Ectodermal cell (in vitro differentiated cells): ENCODE data around the gene BTBD9.

Source experiments
- H3K27ac ChIP-seq: 2 replicates; pipeline ENCODE4 v1.7.0; 2013; ENCODE audit warnings: mild to moderate bottlenecking, low read depth, low read length; ENCODE audit not compliant: insufficient read depth, poor library complexity, severe bottlenecking
- H3K27me3 ChIP-seq: 2 replicates; pipeline ENCODE4 v1.7.0; 2013; ENCODE audit warnings: mild to moderate bottlenecking, low read length; ENCODE audit not compliant: insufficient read depth, control insufficient read depth, poor library complexity, severe bottlenecking
- H3K36me3 ChIP-seq: one replicate; pipeline ENCODE4 v1.7.0; 2013; ENCODE audit warnings: low read length; ENCODE audit not compliant: control insufficient read depth, insufficient read depth
- H3K4me1 ChIP-seq: one replicate; pipeline ENCODE4 v1.7.0; 2013; ENCODE audit warnings: low read length; ENCODE audit not compliant: control insufficient read depth, insufficient read depth
- H3K4me3 ChIP-seq: 2 replicates; pipeline ENCODE4 v1.7.0; 2013; ENCODE audit warnings: low read depth, low read length, control low read depth; ENCODE audit not compliant: insufficient read depth
- H3K9me3 ChIP-seq: 2 replicates; pipeline ENCODE4 v1.7.0; 2013; ENCODE audit warnings: mild to moderate bottlenecking, low read length, moderate library complexity; ENCODE audit not compliant: control insufficient read depth
- WGBS, 2 experiments: methylation state at CpG; one replicate each; pipeline ENCODE4 v1.1.7; 2013; ENCODE audit warnings: missing lambda C conversion rate in 2 of 2; 5-methylcytosine and 5-hydroxymethylcytosine counted together

BTBD9 gene

GRCh38 chr6:38225766-38226165 is 414.0 kb downstream of the BTBD9 start:
- Histone ChIP-seq H3K27me3 (no peaks in the 10 kb centered on the region), H3K4me3 (no peak overlapping the region), H3K4me1 (no peaks in the 10 kb centered on the region), H3K36me3 (no peaks in the 10 kb centered on the region), H3K9me3 (no peaks in the 10 kb centered on the region), H3K27ac (no peak overlapping the region)
- WGBS, 2 experiments: 78 to 85% methylated on average over 2 of the region's 2 CpGs

DNA sequence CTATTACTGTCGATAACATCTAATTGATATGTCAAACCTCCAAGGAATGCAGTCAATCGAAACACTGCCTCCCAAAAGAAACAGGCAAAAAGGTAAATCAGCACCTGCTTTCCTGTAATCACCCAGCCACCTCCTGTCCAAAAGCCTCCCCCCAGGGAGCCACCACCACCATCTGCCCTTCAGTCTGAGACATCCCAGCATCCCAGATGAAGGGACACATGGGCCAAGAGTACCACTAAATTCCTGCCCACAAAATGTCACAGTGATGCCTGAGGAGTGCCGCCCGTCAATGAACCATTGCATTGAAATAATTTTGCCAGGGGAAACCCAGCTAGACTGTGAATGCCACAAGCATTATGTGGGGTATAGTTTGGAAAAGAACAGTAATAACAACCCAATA is 418.5 kb downstream of the BTBD9 start:
- Histone ChIP-seq H3K27me3 (no peaks in the 10 kb centered on the region), H3K36me3 (no peaks in the 10 kb centered on the region), H3K27ac (no peak overlapping the region), H3K4me3 (no peak overlapping the region), H3K4me1 (no peaks in the 10 kb centered on the region), H3K9me3 (no peaks in the 10 kb centered on the region)
- WGBS, 2 experiments: 88 to 99% methylated on average over 4 of the region's 4 CpGs

GRCh38 chr6:38220069-38220723 is 419.5 kb downstream of the BTBD9 start:
- WGBS, 2 experiments: 90 to 94% methylated on average over 4 of the region's 4 CpGs
- H3K27me3 ChIP-seq: no peaks in the 10 kb centered on the region
- no peak overlapping the region for H3K4me3 ChIP-seq
- no peaks in the 10 kb centered on the region for H3K9me3 ChIP-seq
- H3K4me1 ChIP-seq: peaks cover 2% of the 10 kb centered on the region
- no peaks in the 10 kb centered on the region for H3K36me3 ChIP-seq
- no peak overlapping the region for H3K27ac ChIP-seq

DNA sequence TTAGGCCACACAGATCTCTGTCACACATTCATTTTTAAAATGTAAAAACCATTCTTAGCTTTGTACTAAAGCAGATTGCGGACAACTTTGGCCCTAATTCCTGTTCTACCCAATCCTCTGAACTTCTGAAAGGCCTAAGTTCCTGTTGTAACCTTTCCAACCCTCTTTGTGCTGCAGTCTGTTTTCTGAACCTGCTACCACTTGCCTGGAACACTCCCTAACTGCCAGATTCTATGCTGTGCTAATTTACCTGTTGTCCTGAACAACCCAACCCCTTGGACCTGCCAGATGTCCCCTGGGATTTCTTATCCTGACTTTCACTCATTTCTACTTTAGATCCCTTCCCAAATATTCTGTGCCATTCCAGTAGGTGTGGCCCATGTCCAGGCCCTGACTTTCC is 421.5 kb downstream of the BTBD9 start:
- no peak overlapping the region for H3K4me3 ChIP-seq
- no peaks in the 10 kb centered on the region for H3K36me3 ChIP-seq
- no peaks in the 10 kb centered on the region for H3K9me3 ChIP-seq
- no peaks in the 10 kb centered on the region for H3K27me3 ChIP-seq
- WGBS, 2 experiments: 92 to 95% methylated on average over 1 of the region's 1 CpG
- no peak overlapping the region for H3K27ac ChIP-seq
- H3K4me1 ChIP-seq: peaks cover 5% of the 10 kb centered on the region

DNA sequence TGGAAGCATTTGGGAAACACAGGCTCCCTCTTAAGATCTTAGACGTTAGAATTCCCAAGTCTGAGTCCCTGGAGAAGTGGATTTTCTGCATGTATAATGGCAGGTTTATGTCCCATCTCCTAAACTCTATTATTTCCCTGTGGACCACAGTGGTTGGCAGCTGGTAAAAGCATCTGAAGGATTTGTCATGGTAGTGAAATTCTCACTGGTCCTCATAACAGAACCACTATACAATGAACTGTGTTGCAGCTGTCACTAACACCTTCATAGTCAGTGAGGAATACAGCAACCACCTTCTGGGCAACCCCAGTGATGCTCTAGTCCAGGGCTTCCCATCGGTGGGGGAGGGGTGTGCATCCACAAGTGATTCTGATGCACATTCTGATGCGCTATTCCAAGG is 423.3 kb downstream of the BTBD9 start:
- H3K4me1 ChIP-seq: peaks cover 19% of the 10 kb centered on the region
- H3K27me3 ChIP-seq: no peaks in the 10 kb centered on the region
- 93 to 97% methylated on average over 3 of the region's 3 CpGs for WGBS, 2 experiments
- H3K9me3 ChIP-seq: no peaks in the 10 kb centered on the region
- H3K36me3 ChIP-seq: no peaks in the 10 kb centered on the region
- H3K27ac ChIP-seq: no peak overlapping the region
- no peak overlapping the region for H3K4me3 ChIP-seq

GRCh38 chr6:38215651-38216311 is 423.9 kb downstream of the BTBD9 start:
- Histone ChIP-seq H3K4me1 (peaks cover 19% of the 10 kb centered on the region), H3K27me3 (no peaks in the 10 kb centered on the region), H3K27ac (no peak overlapping the region), H3K36me3 (no peaks in the 10 kb centered on the region), H3K4me3 (no peak overlapping the region), H3K9me3 (no peaks in the 10 kb centered on the region)
- 87 to 88% methylated on average over 5 of the region's 5 CpGs for WGBS, 2 experiments

- Histone ChIP-seq H3K9me3 (no peaks in the 10 kb centered on the region), H3K27me3 (no peaks in the 10 kb centered on the region), H3K36me3 (no peaks in the 10 kb centered on the region), H3K4me3 (no peak overlapping the region), H3K27ac (no peak overlapping the region), H3K4me1 (peaks cover 19% of the 10 kb centered on the region)
- 76 to 78% methylated on average over 11 of the region's 11 CpGs for WGBS, 2 experiments
Measured at GRCh38 chr6:38215225-38215624, 424.5 kb downstream of the BTBD9 start.

DNA sequence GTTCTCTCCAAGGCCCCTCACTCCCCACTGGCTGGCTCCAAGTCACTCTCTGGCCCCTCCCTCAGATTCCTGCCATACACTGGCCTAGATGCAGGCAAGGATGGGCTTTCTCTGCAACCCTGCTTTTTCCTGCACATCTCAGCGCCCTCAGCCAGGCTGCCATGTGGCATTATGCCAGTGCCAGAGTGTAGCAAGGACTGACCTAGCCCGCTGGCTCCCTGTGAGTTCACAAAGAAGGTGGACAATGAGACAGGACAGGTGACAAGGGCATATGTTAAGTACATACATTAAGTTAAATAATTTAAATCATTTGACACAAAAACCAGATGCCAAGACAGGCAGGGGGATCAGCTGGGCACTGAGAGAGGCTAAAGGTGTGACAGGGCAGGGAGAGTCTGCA is 425.6 kb downstream of the BTBD9 start:
- Histone ChIP-seq H3K4me1 (peaks cover 22% of the 10 kb centered on the region), H3K27me3 (no peaks in the 10 kb centered on the region), H3K4me3 (no peak overlapping the region), H3K9me3 (no peaks in the 10 kb centered on the region), H3K36me3 (no peaks in the 10 kb centered on the region), H3K27ac (no peak overlapping the region)
- WGBS, 2 experiments: 83 to 99% methylated on average over 2 of the region's 2 CpGs

DNA sequence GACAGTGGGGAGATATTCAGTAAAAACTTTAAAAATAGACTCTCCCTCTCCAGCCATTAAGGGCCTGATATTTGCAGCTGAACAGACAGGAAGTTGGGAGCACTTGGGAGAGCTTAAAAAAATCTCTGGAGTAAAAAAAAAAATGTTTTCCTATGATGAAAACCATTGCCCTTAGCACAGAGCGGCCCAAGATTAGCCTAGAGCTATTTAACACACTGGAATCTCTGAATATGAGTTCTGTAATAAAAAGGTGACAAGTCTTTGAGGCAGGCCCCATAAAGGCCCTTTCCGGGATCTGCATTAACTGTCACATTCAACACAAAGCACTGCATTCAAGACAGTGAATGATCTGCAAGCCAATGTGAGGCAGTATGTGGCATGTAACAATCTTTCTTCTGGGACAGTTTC is 426.5 kb downstream of the BTBD9 start:
- H3K27ac ChIP-seq: no peak overlapping the region
- no peaks in the 10 kb centered on the region for H3K27me3 ChIP-seq
- no peaks in the 10 kb centered on the region for H3K36me3 ChIP-seq
- H3K9me3 ChIP-seq: no peaks in the 10 kb centered on the region
- 71 to 84% methylated on average over 1 to 2 of the region's 2 CpGs for WGBS, 2 experiments
- no peak overlapping the region for H3K4me3 ChIP-seq
- H3K4me1 ChIP-seq: peaks cover 22% of the 10 kb centered on the region

GRCh38 chr6:38212579-38212978 is 427.1 kb downstream of the BTBD9 start:
- Histone ChIP-seq H3K4me3 (no peak overlapping the region), H3K27ac (no peak overlapping the region), H3K9me3 (no peaks in the 10 kb centered on the region), H3K4me1 (peaks cover 22% of the 10 kb centered on the region), H3K27me3 (no peaks in the 10 kb centered on the region), H3K36me3 (no peaks in the 10 kb centered on the region)
- 37 to 49% methylated on average over 5 of the region's 5 CpGs for WGBS, 2 experiments
